Measurements from ENCODE around the gene AGO3.

AGO3 gene

DNA sequence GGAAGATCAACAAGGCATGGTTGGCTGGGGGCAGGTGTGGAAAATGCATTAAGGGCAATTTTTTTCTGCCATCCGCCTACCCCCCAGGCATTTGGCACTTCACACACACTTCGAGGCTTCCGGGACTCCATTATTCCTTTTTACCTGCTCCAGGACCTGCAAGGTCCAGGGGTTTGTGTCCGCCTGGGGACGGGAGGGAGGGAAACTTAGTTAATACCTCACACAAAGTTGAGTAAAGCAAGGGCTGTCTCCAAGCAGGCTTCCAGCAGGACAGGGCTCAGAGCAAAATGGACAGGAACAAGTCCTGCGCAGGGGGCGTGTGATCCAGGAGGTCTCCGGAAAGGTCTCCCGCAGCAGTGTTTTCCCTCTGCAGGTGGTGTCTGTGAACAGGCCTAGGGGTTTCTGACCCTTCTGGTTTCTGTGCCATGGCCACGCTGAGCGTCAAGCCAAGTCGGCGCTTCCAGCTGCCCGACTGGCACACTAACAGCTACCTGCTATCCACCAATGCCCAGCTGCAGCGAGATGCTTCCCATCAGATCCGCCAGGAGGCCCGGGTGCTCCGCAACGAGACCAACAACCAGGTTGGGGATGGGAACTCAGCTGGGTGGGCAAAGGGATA is 153.7 kb downstream of the AGO3 start:
- Histone ChIP-seq H3K9me3 (replicated peaks in 1 of 11) (no peaks in the 10 kb centered on the region), H3K9ac (peak overlapping the region; percentile 18 to 71 (median 53); a peak in 17 of 22 replicates), H3K4me3 (peak overlapping the region; percentile 43 to 68 (median 54)), H3K4me2 (peak overlapping the region; percentile 80 to 96 (median 92)), H3K27me3 (peaks cover 0 to 22% (median 3%) of the 10 kb centered on the region in 11 experiments; a peak in 9 of 22 replicates), H3K36me3 (no peaks in the 10 kb centered on the region), H3K4me1 (peaks cover 25 to 65% (median 45%) of the 10 kb centered on the region in 10 experiments), H3K27ac (peak overlapping the region in 3 of 11 experiments; percentile 32 to 58 (median 41); a peak in 4 of 22 replicates), H4K20me1 (peaks cover 0 to 7% (median 0%) of the 10 kb centered on the region in 11 experiments; a peak in 2 of 22 replicates)
- TF ChIP-seq Cebpa-rat (IDR thresholded peaks at IDR 0.05): no peak

DNA sequence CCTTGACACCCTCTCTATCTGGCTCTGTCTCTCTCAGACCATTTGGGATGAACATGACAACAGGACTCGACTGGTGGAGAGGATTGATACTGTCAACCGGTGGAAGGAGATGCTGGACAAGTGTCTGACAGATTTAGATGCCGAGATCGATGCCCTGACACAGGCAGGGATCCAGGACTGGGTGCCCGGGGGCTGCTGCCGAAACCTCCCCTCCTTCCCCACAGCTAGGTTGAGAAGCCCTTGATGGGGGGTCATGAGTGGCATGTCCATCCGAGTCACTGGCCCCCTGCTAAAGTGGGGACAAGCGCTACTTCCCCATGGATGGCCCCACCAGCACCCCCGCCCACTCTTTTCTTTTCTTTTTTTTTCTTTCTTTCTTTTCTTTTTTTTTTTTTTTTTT is 154.2 kb downstream of the AGO3 start:
- Histone ChIP-seq H3K4me2 (peak overlapping the region; percentile 80 to 96 (median 92); a peak in 19 of 22 replicates), H4K20me1 (peaks cover 0 to 7% (median 0%) of the 10 kb centered on the region in 11 experiments; a peak in 5 of 22 replicates), H3K27ac (no peak overlapping the region), H3K9ac (0 out of 22 replicates have a peak overlapping the region, but pooled peaks of 1 of the 11 experiments have one; percentile 67), H3K4me3 (no peak overlapping the region), H3K9me3 (replicated peaks in 1 of 11) (no peaks in the 10 kb centered on the region), H3K36me3 (peaks cover 0 to 2% (median 0%) of the 10 kb centered on the region in 11 experiments; a peak in 5 of 22 replicates), H3K27me3 (peaks cover 0 to 22% (median 3%) of the 10 kb centered on the region in 11 experiments; a peak in 9 of 22 replicates), H3K4me1 (peaks cover 28 to 69% (median 50%) of the 10 kb centered on the region in 10 experiments)
- no peak for TF ChIP-seq Cebpa-rat (IDR thresholded peaks at IDR 0.05)

DNA sequence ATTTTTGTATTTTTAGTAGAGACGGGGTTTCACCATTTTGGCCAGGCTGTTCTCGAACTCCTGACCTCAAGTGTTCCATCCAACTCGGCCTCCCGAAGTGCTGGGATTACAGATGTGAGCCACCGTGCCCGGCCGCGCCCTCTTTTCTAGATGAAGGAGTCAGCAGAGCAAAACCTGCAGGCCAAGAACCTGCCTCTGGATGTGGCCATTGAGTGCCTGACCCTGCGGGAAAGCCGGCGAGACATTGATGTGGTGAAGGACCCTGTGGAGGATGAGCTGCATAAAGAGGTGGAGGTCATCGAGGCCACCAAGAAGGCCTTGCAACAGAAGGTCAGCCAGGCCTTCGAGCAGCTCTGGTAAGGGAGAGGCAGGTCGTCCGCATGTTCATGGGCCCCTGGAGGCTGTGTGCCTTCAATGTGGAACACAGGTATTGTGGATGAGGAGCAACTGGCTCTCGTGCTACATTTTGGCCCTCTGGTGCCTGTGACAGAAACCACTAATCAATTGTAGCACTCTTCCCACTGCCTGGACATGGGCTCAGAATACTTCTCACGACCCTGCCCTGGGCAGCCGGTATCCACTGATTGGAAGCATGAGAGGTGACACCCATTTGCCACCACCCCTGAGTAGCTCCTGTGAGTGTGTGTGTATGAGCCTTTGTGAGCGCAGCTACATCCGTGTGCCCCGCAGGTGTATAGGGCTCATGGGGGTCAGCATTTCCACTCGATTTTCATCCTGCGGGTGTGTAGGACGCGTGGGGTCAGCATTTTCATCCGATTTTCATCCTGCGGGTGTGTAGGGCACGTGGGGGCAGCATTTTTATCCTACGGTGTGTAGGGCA is 155.0 kb downstream of the AGO3 start:
- peaks cover 35 to 77% (median 58%) of the 10 kb centered on the region in 10 experiments for H3K4me1 ChIP-seq
- H3K9ac ChIP-seq: no peak overlapping the region
- H3K27ac ChIP-seq: peak overlapping the region in 2 of 11 experiments; percentile 88 to 89; a peak in 1 of 22 replicates
- TF ChIP-seq Cebpa-rat (IDR thresholded peaks at IDR 0.05): no peak
- H3K9me3 ChIP-seq (replicated peaks in 1 of 11): no peaks in the 10 kb centered on the region
- peak overlapping the region in 7 of 11 experiments; percentile 86 to 99 (median 94); a peak in 13 of 22 replicates for H3K4me2 ChIP-seq
- no peak overlapping the region for H3K4me3 ChIP-seq
- H4K20me1 ChIP-seq: peaks cover 3 to 15% (median 6%) of the 10 kb centered on the region in 11 experiments; a peak in 17 of 22 replicates
- peaks cover 3 to 10% (median 7%) of the 10 kb centered on the region in 11 experiments; a peak in 20 of 22 replicates for H3K36me3 ChIP-seq
- peaks cover 0 to 22% (median 3%) of the 10 kb centered on the region in 11 experiments; a peak in 9 of 22 replicates for H3K27me3 ChIP-seq

DNA sequence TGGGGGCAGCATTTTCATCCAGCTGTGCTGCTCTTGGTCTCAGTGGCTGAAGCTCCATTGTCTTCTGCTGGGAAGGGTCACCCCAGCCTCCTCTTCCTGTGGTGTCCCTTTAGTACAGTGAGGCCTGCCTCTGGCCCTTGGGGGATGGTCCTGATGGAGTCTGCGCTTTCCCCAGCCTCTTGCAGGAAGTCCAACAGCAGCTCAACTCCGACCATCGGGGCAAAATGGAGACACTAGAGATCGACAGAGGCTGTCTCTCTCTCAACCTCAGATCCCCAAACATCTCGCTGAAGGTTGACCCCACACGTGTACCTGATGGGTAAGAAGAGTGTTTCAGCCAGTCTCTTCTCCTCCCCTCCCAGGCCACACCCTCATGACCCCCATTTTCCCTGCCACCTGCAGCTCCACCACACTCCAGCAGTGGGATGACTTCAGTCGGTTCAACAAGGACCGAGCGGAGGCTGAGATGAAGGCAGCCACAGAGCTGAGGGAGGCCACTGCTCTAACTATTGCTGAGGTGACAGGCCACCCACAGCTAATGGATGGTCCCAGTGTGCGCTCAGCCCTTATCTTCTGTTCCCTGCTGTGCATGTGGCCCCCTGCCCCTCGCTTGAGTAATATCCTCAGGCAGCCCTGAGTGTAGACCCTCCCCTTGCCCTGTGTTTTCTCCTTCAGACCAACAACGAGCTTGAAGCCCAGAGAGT is 155.8 kb downstream of the AGO3 start:
- H3K36me3 ChIP-seq: peaks cover 11 to 18% (median 15%) of the 10 kb centered on the region in 11 experiments
- peak overlapping the region in 7 of 11 experiments; percentile 53 to 90 (median 88); a peak in 12 of 22 replicates for H3K27ac ChIP-seq
- peak overlapping the region in 5 of 11 experiments; percentile 19 to 93 (median 28); a peak in 8 of 22 replicates for H3K9ac ChIP-seq
- H3K9me3 ChIP-seq (replicated peaks in 1 of 11): no peaks in the 10 kb centered on the region
- H3K4me1 ChIP-seq: peaks cover 43 to 83% (median 66%) of the 10 kb centered on the region in 10 experiments
- peak overlapping the region in 3 of 10 experiments; percentile 40 to 98 (median 90); a peak in 4 of 20 replicates for H3K4me3 ChIP-seq
- peak overlapping the region; percentile 85 to 99 (median 94); a peak in 21 of 22 replicates for H3K4me2 ChIP-seq
- H4K20me1 ChIP-seq: peaks cover 11 to 23% (median 14%) of the 10 kb centered on the region in 11 experiments; a peak in 17 of 22 replicates
- H3K27me3 ChIP-seq: peaks cover 0 to 22% (median 3%) of the 10 kb centered on the region in 11 experiments; a peak in 9 of 22 replicates
- TF ChIP-seq Cebpa-rat (IDR thresholded peaks at IDR 0.05): no peak

DNA sequence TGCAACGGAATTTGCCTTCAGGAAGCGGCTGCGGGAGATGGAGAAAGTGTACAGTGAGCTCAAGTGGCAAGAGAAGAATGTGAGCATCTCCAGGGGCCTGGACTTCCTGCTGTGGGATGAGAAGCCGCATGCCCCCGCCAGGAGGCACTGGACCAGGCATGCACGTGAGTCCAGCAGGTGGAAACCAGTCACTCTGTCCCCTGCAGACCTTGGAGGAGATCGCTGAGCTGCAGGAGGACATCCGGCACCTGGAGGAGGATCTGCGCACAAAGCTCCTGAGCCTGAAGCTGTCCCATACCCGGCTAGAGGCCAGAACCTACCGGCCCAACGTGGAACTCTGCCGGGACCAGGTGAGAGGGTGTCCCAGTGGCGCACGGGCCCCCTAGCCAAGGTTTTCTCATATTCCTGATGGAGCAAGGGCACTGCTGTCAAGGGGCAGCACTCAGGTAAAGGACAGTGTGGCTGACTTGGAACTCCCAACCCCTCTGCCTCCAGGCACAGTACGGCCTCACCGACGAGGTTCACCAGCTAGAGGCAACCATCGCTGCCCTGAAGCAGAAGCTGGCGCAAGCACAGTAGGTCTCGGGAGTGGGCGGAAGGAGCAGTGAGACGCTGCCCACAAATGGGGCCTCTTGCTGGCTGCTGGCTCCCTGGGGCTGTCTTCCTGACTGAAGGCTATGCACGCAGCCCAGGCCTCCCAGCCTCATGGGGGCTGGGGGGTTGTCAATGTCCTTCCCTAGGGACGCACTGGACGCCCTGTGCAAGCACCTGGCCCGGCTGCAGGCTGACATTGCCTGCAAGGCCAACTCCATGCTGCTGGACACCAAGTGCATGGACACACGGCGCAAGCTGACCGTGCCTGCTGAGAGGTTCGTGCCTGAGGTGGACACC is 156.6 kb downstream of the AGO3 start:
- peaks cover 0 to 22% (median 3%) of the 10 kb centered on the region in 11 experiments; a peak in 9 of 22 replicates for H3K27me3 ChIP-seq
- H3K9ac ChIP-seq: peak overlapping the region in 6 of 11 experiments; percentile 19 to 93 (median 58); a peak in 10 of 22 replicates
- H3K36me3 ChIP-seq: peaks cover 19 to 26% (median 23%) of the 10 kb centered on the region in 11 experiments
- peak overlapping the region in 8 of 11 experiments; percentile 33 to 90 (median 86); a peak in 14 of 22 replicates for H3K27ac ChIP-seq
- H3K4me3 ChIP-seq: peak overlapping the region in 7 of 10 experiments; percentile 32 to 98 (median 91); a peak in 11 of 20 replicates
- peaks cover 51 to 84% (median 70%) of the 10 kb centered on the region in 10 experiments for H3K4me1 ChIP-seq
- H4K20me1 ChIP-seq: peaks cover 16 to 30% (median 20%) of the 10 kb centered on the region in 11 experiments; a peak in 18 of 22 replicates
- H3K4me2 ChIP-seq: peak overlapping the region; percentile 85 to 99 (median 94)
- no peak for TF ChIP-seq Cebpa-rat (IDR thresholded peaks at IDR 0.05)
- no peaks in the 10 kb centered on the region for H3K9me3 ChIP-seq (replicated peaks in 1 of 11)

DNA sequence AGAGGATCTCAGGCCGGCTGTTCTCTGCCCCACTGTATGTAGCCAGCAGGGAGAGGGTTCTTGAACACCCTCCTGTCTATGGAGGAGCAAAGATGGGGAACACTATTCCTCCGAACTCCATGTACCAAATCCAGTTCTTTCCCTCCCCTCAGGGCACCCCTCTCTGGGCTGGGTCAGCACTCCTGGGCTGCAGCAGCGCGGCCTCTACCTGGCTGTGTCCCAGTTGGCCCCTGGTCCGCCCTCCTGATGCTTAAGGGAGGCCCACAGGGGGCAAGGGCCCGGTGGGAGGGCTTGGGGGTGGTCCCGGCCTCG is 157.3 kb downstream of the AGO3 start:
- Histone ChIP-seq H3K4me2 (peak overlapping the region; percentile 85 to 99 (median 94)), H4K20me1 (peaks cover 20 to 38% (median 27%) of the 10 kb centered on the region in 11 experiments; a peak in 19 of 22 replicates), H3K4me3 (peak overlapping the region; percentile 76 to 99 (median 96)), H3K9ac (peak overlapping the region; percentile 86 to 93 (median 89)), H3K36me3 (peaks cover 26 to 33% (median 30%) of the 10 kb centered on the region in 11 experiments), H3K9me3 (replicated peaks in 1 of 11) (no peaks in the 10 kb centered on the region), H3K4me1 (peaks cover 59 to 90% (median 77%) of the 10 kb centered on the region in 10 experiments), H3K27ac (peak overlapping the region; percentile 77 to 93 (median 89); a peak in 21 of 22 replicates), H3K27me3 (peaks cover 0 to 21% (median 3%) of the 10 kb centered on the region in 11 experiments; a peak in 9 of 22 replicates)
- TF ChIP-seq Cebpa-rat (IDR thresholded peaks at IDR 0.05): no peak

Measured in BLaER1 treated with 17β-estradiol and CSF1 and Interleukin-3, amounts not matched to agents 10 nM and 100 nM (cell line).